Nucleus accumbens (tissue), 56 donors: ENCODE data around the gene ZBTB24.

Experiments
- DNase-seq, 56 donors: peaks; one replicate each; lab custom pipeline; 2025; lab: John Stamatoyannopoulos, UW

Gene ZBTB24

DNA sequence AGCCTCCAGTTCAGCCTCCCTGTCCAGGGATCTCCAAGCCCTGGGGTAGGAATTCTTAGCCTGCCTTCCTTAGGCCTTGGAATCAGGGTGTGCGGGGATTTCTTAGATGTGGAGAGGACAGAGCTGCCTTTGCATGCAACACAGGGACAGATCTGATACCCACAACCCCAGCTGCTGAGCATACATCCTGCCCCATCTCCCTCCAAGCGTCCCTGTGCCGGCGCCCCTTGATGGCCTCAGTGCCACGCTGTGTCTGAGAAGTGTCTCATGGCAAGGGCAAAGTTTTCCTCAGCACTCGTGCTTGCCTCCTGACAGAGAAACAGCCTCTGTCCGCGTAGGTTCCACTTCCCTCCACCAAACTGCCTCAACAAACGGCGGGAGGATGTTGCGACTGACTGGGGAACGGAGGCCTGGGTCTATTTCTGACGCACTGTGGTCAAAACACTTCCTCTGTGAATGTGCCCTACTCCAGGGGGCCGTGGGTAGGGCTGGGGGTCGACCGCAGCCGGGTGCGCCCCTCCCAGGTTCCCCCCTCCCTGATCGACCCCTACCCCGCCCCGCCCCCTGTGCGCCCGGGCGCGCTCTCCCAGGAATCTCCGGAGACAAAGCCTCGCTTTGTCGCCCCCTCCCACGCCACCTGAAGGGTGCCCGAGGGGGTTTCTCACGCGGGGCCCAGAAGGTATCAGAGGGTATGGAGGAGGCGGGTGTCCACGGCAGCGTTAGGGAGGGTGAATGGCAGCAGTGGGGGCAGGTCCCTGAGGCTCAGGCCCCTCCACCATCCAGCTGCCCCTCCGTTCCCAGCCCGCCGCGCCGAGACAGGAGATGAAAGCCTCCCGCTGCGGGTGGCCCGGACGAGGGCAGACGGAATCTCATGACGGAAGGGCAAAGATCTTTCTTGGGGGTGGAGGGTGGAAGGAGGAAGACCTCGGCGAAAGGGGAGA lies 28.3 kb downstream of the ZBTB24 start:
- peak in 33 of 56 donors; percentile 16 to 64 (median 36) for DNase-seq

DNA sequence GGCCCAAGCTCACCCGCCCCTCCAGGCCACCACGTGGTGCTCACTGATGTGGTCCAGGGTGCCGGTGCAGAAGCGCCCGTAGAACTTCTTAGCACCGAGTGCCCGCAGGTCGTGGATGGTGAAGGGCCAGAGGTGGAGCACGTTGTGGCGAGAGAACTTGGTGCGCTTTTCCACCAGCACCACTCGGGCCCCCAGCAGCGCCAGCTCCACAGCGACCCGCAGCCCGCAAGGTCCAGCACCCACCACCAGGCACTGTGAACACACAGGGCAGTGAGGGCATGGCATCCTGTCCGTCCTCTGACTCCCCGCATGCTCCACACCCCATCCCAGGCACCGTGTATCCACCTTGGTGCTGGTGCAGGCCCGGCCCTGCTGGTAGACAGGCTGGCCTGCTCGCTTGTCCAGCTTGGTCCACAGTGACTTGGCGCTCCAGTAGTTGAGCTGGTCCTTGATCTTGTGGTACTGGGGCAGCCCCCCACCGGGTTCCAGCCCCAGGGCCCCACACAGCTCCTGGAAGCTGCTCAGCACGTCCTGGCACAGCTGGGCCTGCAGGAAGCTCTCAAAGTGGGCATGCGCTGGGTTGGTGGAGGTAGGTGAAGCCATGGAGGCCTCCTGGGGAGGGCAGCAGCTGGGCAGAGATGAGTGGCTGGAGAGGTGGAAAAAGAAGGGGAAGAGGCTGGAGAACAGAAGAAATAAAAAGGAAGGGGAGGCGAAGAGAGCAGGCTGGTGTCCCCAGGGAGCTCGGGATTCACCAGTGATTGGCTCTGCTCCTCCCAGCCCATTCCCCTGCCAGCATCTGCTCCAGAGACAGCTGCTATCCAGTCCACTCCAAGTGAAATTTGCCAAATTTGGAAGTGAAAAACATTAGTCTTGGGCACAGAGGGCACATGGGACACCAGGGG lies 29.2 kb downstream of the ZBTB24 start:
- peak in 2 of 56 donors; percentile 18 to 49 for DNase-seq

- DNase-seq: no peak
Observed at GRCh38 chr6:109453156-109453555, 29.9 kb downstream of the ZBTB24 start.

DNA sequence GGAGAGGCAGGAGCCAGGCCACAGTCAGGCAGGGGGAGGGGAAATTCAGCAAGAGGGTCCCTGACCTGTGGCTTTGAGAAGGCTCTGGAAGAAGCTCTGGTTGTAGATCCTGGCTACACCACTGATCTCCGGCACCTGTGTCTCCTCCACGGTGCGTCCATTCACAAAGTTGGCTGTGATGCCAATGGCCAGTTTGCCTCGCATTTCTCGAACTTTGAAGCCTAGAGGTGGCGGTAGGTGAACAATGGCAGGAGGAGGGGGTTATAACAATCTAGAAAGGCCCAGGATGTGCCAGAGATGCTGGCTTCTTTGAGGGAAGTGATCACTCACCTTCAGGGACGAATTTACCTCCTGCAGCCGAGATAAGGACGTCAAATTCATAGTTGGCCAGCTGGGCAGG lies 30.8 kb downstream of the ZBTB24 start:
- DNase-seq: no peak

GRCh38 chr6:109451376-109451775 lies 31.6 kb downstream of the ZBTB24 start:
- no peak for DNase-seq

DNA sequence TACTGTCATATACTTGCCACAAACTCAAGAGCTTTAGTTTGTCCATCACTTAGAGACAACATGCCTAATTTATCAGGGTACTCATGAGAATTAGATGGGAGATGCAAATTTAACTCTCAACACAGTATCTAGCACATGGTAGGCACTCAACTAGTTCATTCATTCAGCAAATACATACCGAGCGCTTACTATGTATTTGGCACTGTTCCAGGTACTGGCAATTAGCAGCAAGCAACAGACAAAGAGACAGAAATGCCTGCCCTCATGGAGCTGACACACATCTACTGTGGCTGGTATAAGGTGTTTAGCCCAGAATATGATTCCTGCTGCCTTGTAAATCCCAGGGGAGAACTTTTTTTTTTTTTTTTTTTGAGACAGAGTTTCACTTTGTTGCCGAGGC lies 32.2 kb downstream of the ZBTB24 start:
- DNase-seq: no peak

DNA sequence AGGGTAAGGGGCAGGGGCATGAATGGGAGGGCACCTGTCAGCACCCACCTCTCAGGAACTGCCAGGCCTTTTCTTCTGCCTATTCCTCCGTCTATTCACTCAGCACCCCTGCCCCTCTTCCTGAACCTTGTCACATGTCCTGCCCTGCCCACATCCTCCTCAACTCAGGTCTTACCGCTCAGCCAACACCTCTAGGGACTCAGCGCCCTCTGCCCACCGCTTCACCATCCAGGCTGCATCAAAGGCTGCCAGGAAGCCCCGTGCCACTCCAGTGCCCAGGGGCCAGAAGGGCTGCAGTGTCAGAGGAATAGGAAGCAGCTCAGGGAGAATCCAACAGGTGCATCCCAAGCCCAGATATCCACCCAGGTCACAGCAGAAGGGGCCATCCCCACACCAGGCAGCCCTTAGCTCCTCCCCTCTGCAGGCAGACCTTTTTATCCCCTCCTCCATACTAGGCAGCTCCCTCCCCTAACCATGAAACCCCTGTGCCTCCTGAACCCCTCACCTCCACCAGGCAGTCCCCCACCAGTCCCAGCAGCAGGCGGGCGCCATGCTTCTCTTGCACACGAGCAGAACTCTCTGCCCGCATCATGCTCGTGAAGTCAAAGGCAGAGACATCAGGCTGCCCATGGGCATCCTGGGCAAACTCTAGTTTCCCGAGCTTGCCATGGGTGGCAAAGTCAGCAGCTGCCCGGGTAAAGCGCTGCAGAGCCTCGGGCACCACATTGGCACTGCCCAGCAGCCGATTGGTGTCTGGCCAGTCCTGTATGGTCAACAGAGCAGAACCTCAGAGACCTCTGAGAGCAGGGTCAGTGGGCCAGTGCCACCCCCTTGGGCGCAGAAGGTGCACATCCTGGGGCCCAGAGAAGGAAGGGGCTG lies 33.0 kb downstream of the ZBTB24 start:
- DNase-seq: no peak

DNA sequence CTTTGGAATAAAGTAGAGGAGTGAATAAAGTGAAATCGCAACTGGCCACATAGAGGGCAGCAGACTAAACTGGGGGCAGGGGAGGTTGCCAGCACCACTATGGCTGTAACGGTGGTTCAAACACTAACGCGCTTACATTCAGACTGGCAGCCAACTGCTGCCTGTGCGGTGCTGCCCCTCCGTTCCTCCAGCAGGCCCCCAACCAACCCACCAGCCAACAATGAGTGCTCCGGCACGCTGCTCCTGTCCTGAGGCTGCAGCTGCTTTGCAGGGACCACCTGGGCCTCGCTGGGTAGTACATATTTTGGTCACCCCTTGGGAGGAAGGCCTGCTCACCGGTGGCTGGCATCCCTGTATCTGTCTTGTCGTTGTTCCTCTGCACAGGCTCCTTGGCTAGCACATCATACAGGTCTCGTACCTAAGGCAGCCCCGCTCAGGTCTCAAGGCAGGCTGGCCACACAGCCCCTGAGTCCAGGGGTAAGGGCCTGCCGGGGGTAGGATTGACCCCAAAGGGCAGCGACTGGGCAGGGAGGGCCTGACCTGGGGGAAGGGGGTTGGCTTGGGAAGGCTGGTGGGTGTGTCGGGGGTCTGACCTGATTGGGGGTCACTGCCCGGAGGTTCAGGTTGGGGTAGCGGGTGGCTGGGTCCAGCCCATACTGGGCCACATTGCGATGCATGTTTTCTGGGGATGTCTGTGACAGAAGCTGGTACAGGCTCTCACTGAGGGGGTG lies 33.8 kb downstream of the ZBTB24 start:
- DNase-seq: no peak

DNA sequence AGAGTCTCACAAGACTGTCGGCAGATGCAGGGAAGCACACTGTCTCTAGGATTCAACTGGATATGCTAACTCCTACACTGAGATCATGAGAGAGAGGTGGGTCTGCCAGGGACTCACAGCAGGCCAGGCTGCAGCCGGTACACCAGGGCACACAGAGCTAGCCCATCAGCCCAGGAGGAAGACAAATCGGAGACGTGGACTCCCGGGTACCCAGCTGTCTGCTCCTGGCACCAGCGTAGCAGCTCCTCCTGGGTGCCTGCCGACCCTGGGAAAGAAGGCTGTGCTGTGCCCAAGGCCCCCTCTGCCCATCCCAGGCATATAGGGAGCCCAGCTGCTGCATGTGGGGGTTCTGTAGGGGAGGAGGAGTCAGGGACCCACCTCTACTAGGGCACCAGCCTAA lies 34.4 kb downstream of the ZBTB24 start:
- DNase-seq: peak in 1 of 56 donors; percentile 10

DNA sequence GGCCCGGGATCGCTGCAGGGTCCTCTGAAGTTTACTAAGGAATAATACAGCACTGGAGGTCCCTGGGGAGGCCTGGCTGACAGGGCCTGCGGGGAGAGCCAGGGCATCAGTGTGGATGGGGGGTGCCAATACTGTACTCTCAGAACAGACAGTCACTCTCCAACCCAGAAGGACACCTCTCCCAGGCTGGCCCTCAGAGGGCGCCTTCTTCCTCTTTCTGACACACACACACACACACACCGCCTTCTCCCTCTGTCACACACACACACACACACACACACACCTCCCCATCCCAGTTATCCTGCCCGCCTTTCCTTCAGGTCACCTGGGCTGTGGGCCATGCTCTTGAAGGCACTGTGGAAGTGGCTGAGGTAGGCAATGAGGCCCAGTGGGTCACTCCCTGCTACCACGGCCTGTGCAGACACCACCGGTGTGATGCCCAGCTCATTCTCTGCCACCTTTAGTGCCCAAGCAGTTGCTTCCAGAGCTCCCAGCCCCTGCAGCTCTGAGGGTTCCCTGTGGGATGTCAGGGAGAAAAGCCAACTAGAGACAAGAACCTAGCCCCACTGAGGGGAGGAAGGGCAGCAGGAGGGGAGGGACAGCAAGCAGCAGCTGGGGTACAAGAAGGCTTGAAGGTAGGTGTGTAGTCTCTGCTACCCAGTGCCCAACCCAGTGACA lies 35.0 kb downstream of the ZBTB24 start:
- DNase-seq: no peak

DNA sequence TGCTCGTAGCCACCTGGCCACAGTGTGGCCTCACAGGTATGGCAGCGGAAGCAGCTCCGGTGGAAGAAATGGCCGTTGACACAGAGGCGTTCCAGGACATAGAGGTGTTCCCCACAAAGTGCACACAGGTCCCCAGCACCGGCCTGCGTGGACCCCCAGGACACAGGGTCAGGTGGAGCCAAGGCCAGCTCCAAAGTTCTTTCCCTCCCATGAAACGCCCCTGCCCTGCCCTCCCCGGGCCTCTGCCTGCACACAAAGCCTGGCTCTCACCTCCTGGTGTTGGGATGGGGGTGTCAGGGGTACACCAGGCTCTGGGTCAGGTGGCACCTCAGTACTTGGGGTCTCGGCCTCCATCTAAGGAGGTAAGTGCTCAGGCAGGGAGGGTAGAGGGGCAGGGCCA lies 35.9 kb downstream of the ZBTB24 start:
- DNase-seq: no peak

GRCh38 chr6:109446541-109446940 lies 36.5 kb downstream of the ZBTB24 start:
- no peak for DNase-seq

DNA sequence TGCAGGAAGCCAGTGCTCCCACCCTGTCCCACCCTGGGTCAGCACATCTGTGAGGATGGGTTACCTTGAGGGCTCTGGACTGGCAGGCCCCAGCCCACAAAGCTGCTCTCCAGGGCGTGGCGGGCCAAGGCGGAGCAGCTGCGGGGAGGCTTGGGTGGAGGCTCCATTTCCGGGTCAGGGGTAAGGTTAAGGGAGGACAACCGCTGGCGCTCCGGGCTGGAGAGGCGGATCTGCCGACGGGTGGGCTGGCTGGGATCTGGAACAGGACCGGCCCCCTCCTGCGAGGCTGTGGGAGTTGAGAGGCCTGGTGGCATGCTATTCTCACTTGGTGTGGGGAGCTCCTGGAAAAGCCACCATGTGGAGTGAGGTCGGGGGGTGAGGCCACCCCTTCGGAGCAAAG lies 36.9 kb downstream of the ZBTB24 start:
- no peak for DNase-seq

DNA sequence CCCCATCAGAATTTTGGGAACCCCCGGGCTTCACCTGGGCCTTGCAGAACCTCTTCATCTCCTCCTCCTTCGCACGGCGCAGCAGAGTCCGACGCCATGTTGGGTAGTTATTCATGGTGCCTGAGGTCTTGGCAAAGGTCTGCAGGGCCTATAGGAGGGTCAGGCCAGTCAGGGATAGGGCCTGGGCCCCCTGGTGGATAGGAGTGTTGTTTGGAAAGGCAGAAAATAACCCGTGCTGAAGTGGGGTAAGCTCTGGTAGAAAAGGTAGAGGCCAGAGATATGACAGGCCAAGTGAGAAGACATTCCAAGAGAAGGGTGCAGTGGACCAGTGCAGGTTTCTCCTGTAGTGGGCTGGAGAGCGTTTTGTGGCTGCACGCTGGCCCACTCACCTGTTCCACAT lies 37.6 kb downstream of the ZBTB24 start:
- no peak for DNase-seq

GRCh38 chr6:109443425-109443950 lies 39.5 kb downstream of the ZBTB24 start:
- no peak for DNase-seq

- no peak for DNase-seq
Observed at GRCh38 chr6:109442393-109442924, 40.6 kb downstream of the ZBTB24 start.

DNA sequence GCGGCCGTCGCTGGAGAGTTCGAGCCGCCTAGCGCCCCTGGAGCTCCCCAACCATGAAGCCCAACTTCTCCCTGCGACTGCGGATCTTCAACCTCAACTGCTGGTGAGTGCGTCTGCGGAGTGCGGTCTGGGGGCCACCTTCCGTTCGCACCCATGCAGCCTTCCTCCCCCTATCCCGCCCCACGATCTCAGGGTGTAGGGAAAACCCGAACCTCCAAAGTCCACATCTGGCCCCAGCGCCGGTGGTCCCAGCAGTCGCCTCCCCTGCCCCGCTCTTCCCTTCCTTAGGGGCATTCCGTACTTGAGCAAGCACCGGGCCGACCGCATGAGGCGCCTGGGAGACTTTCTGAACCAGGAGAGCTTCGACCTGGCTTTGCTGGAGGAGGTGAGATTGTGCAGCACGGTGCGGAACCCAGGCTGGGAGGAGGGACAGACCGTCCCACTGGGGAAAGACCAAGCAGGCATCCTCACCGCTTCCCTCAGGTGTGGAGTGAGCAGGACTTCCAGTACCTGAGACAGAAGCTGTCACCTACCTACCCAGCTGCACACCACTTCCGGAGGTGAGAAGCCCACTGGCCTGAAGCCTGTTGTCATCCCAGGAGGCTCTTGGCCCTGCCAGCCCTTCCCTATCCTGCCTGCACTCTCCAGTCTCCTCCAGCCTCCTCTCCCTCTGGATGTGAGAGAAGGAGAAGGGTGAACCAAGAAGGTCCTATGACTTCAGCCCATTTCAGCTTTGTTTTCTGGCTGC lies 41.8 kb downstream of the ZBTB24 start:
- peak in 10 of 56 donors; percentile 8 to 63 (median 51) for DNase-seq
